ENCODE measurements around the gene SMU1.

DNA sequence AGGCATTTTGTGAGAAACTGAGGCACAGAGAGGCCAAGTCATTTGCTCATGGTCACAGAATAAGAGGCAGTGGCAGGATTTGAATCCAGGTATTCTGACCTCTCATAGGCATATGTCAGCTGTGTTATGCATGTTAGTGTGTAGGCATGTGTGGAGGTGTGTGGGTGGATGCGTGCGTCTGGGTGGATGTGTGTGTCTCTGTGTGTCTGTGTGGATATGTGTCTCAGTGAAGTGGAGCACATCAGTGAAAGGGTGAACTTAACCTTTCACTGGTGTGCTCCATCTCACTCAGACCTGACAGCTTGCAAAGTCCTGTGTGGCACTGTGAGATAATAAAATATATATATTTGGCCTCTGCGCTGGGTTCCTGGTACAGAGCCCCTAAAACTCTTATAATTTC is 32.0 kb upstream of the SMU1 start:
- TF ChIP-seq CTCF (IDR thresholded peaks at IDR 0.05) (no peak), POLR2A (IDR thresholded peaks at IDR 0.05) (no peak), POLR2AphosphoS5 (IDR thresholded peaks at IDR 0.05) (no peak), EP300 (IDR thresholded peaks at IDR 0.05; ENCODE audit: low read depth) (no peak)
